WTC11 (cell line): ENCODE data around the gene RASIP1. TPM values are rescaled to one million over a fixed set of nuclear protein-coding genes. Genes with fewer than 3 reads are reported as not detected.

Experiments
- ATAC-seq: fragments of 200-7000 bp; cut with Tn5 transposase; 2 replicates; pipeline ENCODE4 v1.10.0; 2021; ENCODE audit warnings: mild to moderate bottlenecking, moderate library complexity
- CTCF ChIA-PET: fragments of 300-600 bp; sonication (Branson Sonifier 250); formaldehyde crosslinking; loops from one replicate; lab custom pipeline; 2021; ENCODE audit warnings: antibody characterized with exemption; lab: Charles Lee
- POLR2A ChIA-PET: fragments of 350-600 bp; sonication (Branson Sonifier 250); formaldehyde crosslinking; loops from one replicate; lab custom pipeline; 2021; ENCODE audit warnings: antibody characterized with exemption; lab: Charles Lee
- DNase-seq: peaks from one replicate; pipeline ENCODE4 v3.0.0; 2021; ENCODE audit warnings: low spot score
- H3K27ac Mint-ChIP-seq: 2 replicates; pipeline ENCODE4 v1.8.0; 2021; ENCODE audit warnings: mixed read lengths
- H3K27me3 Mint-ChIP-seq: 2 replicates; pipeline ENCODE4 v1.8.0; 2021; ENCODE audit warnings: low read depth, mild to moderate bottlenecking, moderate library complexity, mixed read lengths
- H3K36me3 Mint-ChIP-seq: 2 replicates; pipeline ENCODE4 v1.8.0; 2021; ENCODE audit warnings: mixed read lengths
- H3K4me1 Mint-ChIP-seq: 2 replicates; pipeline ENCODE4 v1.8.0; 2022; ENCODE audit warnings: mixed read lengths
- H3K4me3 Mint-ChIP-seq: 2 replicates; pipeline ENCODE4 v1.8.0; 2021; ENCODE audit warnings: mild to moderate bottlenecking, moderate library complexity, mixed read lengths
- H3K9me3 Mint-ChIP-seq: 2 replicates; pipeline ENCODE4 v1.8.0; 2021; ENCODE audit warnings: mixed read lengths
- AFF4 ChIP-seq: sonication (generic); formaldehyde crosslinking; IDR thresholded peaks from 2 replicates; pipeline ENCODE4 v1.8.1; 2023; ENCODE audit warnings: mild to moderate bottlenecking, missing genetic modification reagents, borderline replicate concordance
- E2F4 ChIP-seq: sonication (generic); formaldehyde crosslinking; IDR thresholded peaks from 2 replicates; pipeline ENCODE4 v1.8.1; 2022; ENCODE audit warnings: low read depth, mild to moderate bottlenecking, moderate library complexity, missing genetic modification reagents, borderline replicate concordance
- E2F5 ChIP-seq: sonication (generic); formaldehyde crosslinking; IDR thresholded peaks from 2 replicates; pipeline ENCODE4 v1.8.1; 2022; ENCODE audit warnings: mild to moderate bottlenecking, moderate library complexity, missing genetic modification reagents
- EMX1 ChIP-seq: fragments of 250-450 bp; sonication (Bioruptor Pico); IDR thresholded peaks from 2 replicates; pipeline ENCODE4 v1.8.0; 2021; ENCODE audit warnings: mild to moderate bottlenecking
- ERG ChIP-seq: fragments of 250-450 bp; sonication (Bioruptor Pico); IDR thresholded peaks from 2 replicates; pipeline ENCODE4 v1.8.0; 2021; ENCODE audit warnings: mild to moderate bottlenecking
- ESRRA ChIP-seq: sonication (generic); formaldehyde crosslinking; IDR thresholded peaks from 2 replicates; pipeline ENCODE4 v1.8.1; 2022; ENCODE audit warnings: mild to moderate bottlenecking, missing genetic modification reagents, borderline replicate concordance
- MAX ChIP-seq: sonication (generic); formaldehyde crosslinking; IDR thresholded peaks from 2 replicates; pipeline ENCODE4 v1.8.0; 2022; ENCODE audit warnings: mild to moderate bottlenecking, missing genetic modification reagents
- MLX ChIP-seq: sonication (generic); formaldehyde crosslinking; IDR thresholded peaks from 2 replicates; pipeline ENCODE4 v1.8.1; 2023; ENCODE audit warnings: mild to moderate bottlenecking, missing genetic modification reagents, moderate library complexity
- PRDM15 ChIP-seq: sonication (generic); formaldehyde crosslinking; IDR thresholded peaks from 2 replicates; pipeline ENCODE4 v1.8.0; 2022; ENCODE audit warnings: missing genetic modification reagents
- PRRX2 ChIP-seq: fragments of 250-450 bp; sonication (Bioruptor Pico); IDR thresholded peaks from 2 replicates; pipeline ENCODE4 v1.8.0; 2021; ENCODE audit warnings: mild to moderate bottlenecking
- SMAD4 ChIP-seq: sonication (generic); formaldehyde crosslinking; IDR thresholded peaks from 2 replicates; pipeline ENCODE4 v1.8.0; 2022; ENCODE audit warnings: mild to moderate bottlenecking, missing genetic modification reagents
- TEAD1 ChIP-seq: sonication (generic); formaldehyde crosslinking; IDR thresholded peaks from 2 replicates; pipeline ENCODE4 v1.8.0; 2022; ENCODE audit warnings: mild to moderate bottlenecking, missing genetic modification reagents
- ZNF121 ChIP-seq: sonication (generic); formaldehyde crosslinking; IDR thresholded peaks from 2 replicates; pipeline ENCODE4 v1.8.0; 2023; ENCODE audit warnings: missing genetic modification reagents
- ZNF232 ChIP-seq: sonication (generic); formaldehyde crosslinking; IDR thresholded peaks from 2 replicates; pipeline ENCODE4 v1.8.0; 2022; ENCODE audit warnings: mild to moderate bottlenecking, missing genetic modification reagents
- ZNF423 ChIP-seq: fragments of 250-450 bp; sonication (Bioruptor Pico); IDR thresholded peaks from 2 replicates; pipeline ENCODE4 v2.1.2; 2022; ENCODE audit warnings: mild to moderate bottlenecking, moderate library complexity
- ZNF532 ChIP-seq: fragments of 250-450 bp; sonication (Bioruptor Pico); IDR thresholded peaks from 2 replicates; pipeline ENCODE4 v1.9.0; 2021; ENCODE audit warnings: mild to moderate bottlenecking, borderline replicate concordance
- total RNA-seq: library from RNA; stranded (reverse); gene quantifications from 3 replicates; pipeline ENCODE4 v1.2.3, GENCODE V29; 2021

RASIP1 gene
- total RNA-seq, 1 experiment from 2014 or later, result 4.4 TPM

GRCh38 chr19:48722196-48722708 is 18.2 kb downstream of the RASIP1 start:
- ChIA-PET CTCF (interaction anchor here (1.0 kb wide), 1 partner anchor 271 kb away, joined by 3 read pairs; the partner anchor contains the start of genes GYS1 and RUVBL2), POLR2A (no interaction called here)
- no peaks in the 10 kb centered on the region for H3K27me3 Mint-ChIP-seq
- TF ChIP-seq E2F5 (CRISPR knock-in tag) (no peak), ZNF121 (CRISPR knock-in tag) (peak; percentile 25; the same call in 1 of the 2 replicates)
- no peak for ATAC-seq
- no peak for DNase-seq
- H3K9me3 Mint-ChIP-seq, result peaks cover 6% of the 10 kb centered on the region
- no peak overlapping the region for H3K4me3 Mint-ChIP-seq
- peaks cover 6% of the 10 kb centered on the region for H3K36me3 Mint-ChIP-seq
- peaks cover 24% of the 10 kb centered on the region for H3K4me1 Mint-ChIP-seq
- no peak overlapping the region for H3K27ac Mint-ChIP-seq

GRCh38 chr19:48720613-48721296 is 19.7 kb downstream of the RASIP1 start:
- Mint-ChIP-seq H3K36me3 (no peaks in the 10 kb centered on the region; the same call in 1 of the 2 replicates), H3K27ac (peak overlapping the region; percentile 96), H3K9me3 (no peaks in the 10 kb centered on the region; the same call in 1 of the 2 replicates), H3K4me1 (peaks cover 30% of the 10 kb centered on the region), H3K27me3 (no peaks in the 10 kb centered on the region), H3K4me3 (peak overlapping the region; percentile 97)
- ChIA-PET POLR2A (interaction anchor here (0.9 to 1.0 kb wide), 2 partner anchors 18 to 45 kb away, joined by 3 to 4 read pairs; no protein-coding TSS in a partner anchor), CTCF (interaction anchor here (0.7 to 1.5 kb wide), 8 partner anchors 8 to 122 kb away, joined by 3 to 16 read pairs (median 4); no protein-coding TSS in a partner anchor)
- peak; percentile 98 for DNase-seq
- peak; percentile 88 for ATAC-seq
- TF ChIP-seq ZNF532, result no peak
- no peak for TF ChIP-seq PRDM15 (CRISPR knock-in tag)
- no peak for TF ChIP-seq ESRRA (CRISPR knock-in tag)
- TF ChIP-seq SMAD4 (CRISPR knock-in tag), result no peak
- no peak for TF ChIP-seq MAX (CRISPR knock-in tag)
- TF ChIP-seq ZNF232 (CRISPR knock-in tag), result 0 out of 2 replicates have a peak, but pooled peaks have one; percentile 23
- no peak for TF ChIP-seq MLX (CRISPR knock-in tag)
- TF ChIP-seq TEAD1 (CRISPR knock-in tag), result 0 out of 2 replicates have a peak, but pooled peaks have one; percentile 37
- TF ChIP-seq EMX1 (CRISPR knock-in tag), result no peak
- peak; percentile 99 for TF ChIP-seq E2F4 (CRISPR knock-in tag)
- no peak for TF ChIP-seq ERG (CRISPR knock-in tag)
- no peak for TF ChIP-seq PRRX2 (CRISPR knock-in tag)
- TF ChIP-seq AFF4 (CRISPR knock-in tag), result no peak
- no peak for TF ChIP-seq ZNF423 (CRISPR knock-in tag)
